ENCODE measurements around the gene EPHA5.

Gene EPHA5

GRCh38 chr4:65589921-65590320 is 80.4 kb downstream of the EPHA5 start:
- no peak for ATAC-seq (ENCODE audit: low read depth)
- Mint-ChIP-seq H3K27ac (no peak overlapping the region), H3K4me1 (no peaks in the 10 kb centered on the region)

DNA sequence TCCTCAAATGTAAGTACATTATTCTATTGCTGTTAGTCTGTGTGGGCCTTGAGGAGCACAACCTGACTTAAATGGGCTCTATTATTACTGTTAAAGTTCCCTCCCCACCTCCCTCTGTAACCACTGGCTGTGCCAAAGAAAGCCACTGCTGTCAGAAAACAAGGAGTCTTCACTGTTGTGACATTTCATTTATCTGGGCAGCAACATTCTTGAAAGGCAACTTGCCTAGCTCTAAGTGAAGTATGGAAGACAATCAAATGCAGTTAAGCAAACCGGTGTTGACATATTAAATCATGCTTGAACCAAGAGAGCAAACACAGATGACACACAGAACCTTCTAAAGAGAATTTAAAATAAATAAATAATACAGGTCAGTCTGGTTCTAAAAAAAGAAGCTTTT is 81.0 kb downstream of the EPHA5 start:
- DNase-seq (ENCODE audit: low spot score in 2 of 2) (no peak), ATAC-seq (ENCODE audit: low read depth) (no peak)
- no peaks in the 10 kb centered on the region for H3K9me3 Mint-ChIP-seq
- H3K27ac Mint-ChIP-seq, result no peak overlapping the region
- H3K36me3 Mint-ChIP-seq, result no peaks in the 10 kb centered on the region
- H3K27me3 Mint-ChIP-seq, result no peaks in the 10 kb centered on the region
- H3K4me1 Mint-ChIP-seq, result no peaks in the 10 kb centered on the region
- H3K4me3 Mint-ChIP-seq, result no peak overlapping the region

More at GRCh38 chr4:65589921-65590320, 80.4 kb downstream of the EPHA5 start:
- Mint-ChIP-seq H3K27me3 (no peaks in the 10 kb centered on the region), H3K4me3 (no peak overlapping the region), H3K9me3 (no peaks in the 10 kb centered on the region), H3K36me3 (no peaks in the 10 kb centered on the region)
- no peak for DNase-seq (ENCODE audit: low spot score in 2 of 2)

DNA sequence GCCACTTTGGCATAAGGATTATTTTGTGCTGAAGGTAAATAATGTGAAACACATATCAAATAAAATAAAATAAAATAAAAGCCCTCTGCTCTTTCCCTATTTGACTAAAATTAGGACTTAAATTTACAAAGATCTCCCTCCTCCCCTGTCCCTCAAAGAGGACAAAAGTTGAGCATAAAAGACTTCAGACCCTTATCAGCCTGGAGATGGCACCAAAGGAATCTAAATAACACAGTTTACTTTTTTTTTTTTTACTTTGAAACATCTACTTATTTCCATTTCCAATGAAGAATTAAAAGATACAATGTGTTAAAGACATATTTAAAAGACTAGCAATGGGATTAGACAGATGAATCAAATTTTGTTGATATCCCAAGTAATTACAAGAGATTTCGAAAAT is 89.7 kb downstream of the EPHA5 start:
- no peak for DNase-seq (ENCODE audit: low spot score in 2 of 2)
- H3K27me3 Mint-ChIP-seq, result no peaks in the 10 kb centered on the region
- H3K4me1 Mint-ChIP-seq, result no peaks in the 10 kb centered on the region
- H3K27ac Mint-ChIP-seq, result no peak overlapping the region
- no peak overlapping the region for H3K4me3 Mint-ChIP-seq
- no peaks in the 10 kb centered on the region for H3K36me3 Mint-ChIP-seq
- ATAC-seq (ENCODE audit: low read depth), result no peak
- no peaks in the 10 kb centered on the region for H3K9me3 Mint-ChIP-seq

GRCh38 chr4:65566473-65566872 is 103.8 kb downstream of the EPHA5 start:
- no peaks in the 10 kb centered on the region for H3K4me1 Mint-ChIP-seq
- no peak overlapping the region for H3K4me3 Mint-ChIP-seq
- no peaks in the 10 kb centered on the region for H3K27me3 Mint-ChIP-seq
- no peaks in the 10 kb centered on the region for H3K9me3 Mint-ChIP-seq
- ATAC-seq (ENCODE audit: low read depth) (no peak), DNase-seq (ENCODE audit: low spot score in 2 of 2) (no peak)
- no peaks in the 10 kb centered on the region for H3K36me3 Mint-ChIP-seq
- no peak overlapping the region for H3K27ac Mint-ChIP-seq

- DNase-seq (ENCODE audit: low spot score in 2 of 2) (no peak), ATAC-seq (ENCODE audit: low read depth) (no peak)
- no peak overlapping the region for H3K27ac Mint-ChIP-seq
- no peak overlapping the region for H3K4me3 Mint-ChIP-seq
- no peaks in the 10 kb centered on the region for H3K36me3 Mint-ChIP-seq
- H3K4me1 Mint-ChIP-seq, result no peaks in the 10 kb centered on the region
- no peaks in the 10 kb centered on the region for H3K9me3 Mint-ChIP-seq
- no peaks in the 10 kb centered on the region for H3K27me3 Mint-ChIP-seq
These were observed 109.1 kb downstream of the EPHA5 start for GRCh38 chr4:65561164-65561563.

DNA sequence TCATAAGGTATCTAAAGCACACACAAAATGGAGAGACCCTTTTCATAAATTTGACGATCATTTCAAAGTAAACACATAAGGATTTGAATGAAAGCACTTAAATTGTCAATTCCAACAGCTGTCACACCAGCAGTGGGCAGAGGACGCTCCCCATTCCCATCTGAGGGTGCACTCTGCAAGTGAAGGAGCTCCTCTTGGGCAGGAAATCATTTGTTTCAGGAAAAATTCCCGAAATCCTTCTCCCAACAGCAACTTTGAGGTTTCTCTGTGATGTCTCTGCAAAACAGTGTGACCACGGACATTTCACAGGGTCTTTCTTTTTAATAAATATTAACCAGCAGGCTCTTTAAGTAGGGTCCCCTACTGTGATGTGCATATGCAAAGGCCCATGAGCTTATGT is 111.0 kb downstream of the EPHA5 start:
- ATAC-seq (ENCODE audit: low read depth), result no peak
- Mint-ChIP-seq H3K4me1 (no peaks in the 10 kb centered on the region), H3K36me3 (no peaks in the 10 kb centered on the region), H3K9me3 (no peaks in the 10 kb centered on the region), H3K4me3 (no peak overlapping the region), H3K27me3 (no peaks in the 10 kb centered on the region), H3K27ac (no peak overlapping the region)
- no peak for DNase-seq (ENCODE audit: low spot score in 2 of 2)

GRCh38 chr4:65552057-65552456 is 118.2 kb downstream of the EPHA5 start:
- H3K36me3 Mint-ChIP-seq, result no peaks in the 10 kb centered on the region
- DNase-seq (ENCODE audit: low spot score in 2 of 2) (no peak), ATAC-seq (ENCODE audit: low read depth) (no peak)
- peaks cover 1% of the 10 kb centered on the region for H3K9me3 Mint-ChIP-seq
- no peaks in the 10 kb centered on the region for H3K4me1 Mint-ChIP-seq
- no peak overlapping the region for H3K27ac Mint-ChIP-seq
- no peak overlapping the region for H3K4me3 Mint-ChIP-seq
- no peaks in the 10 kb centered on the region for H3K27me3 Mint-ChIP-seq

- H3K27ac Mint-ChIP-seq, result no peak overlapping the region
- no peaks in the 10 kb centered on the region for H3K4me1 Mint-ChIP-seq
- H3K9me3 Mint-ChIP-seq, result peaks cover 1% of the 10 kb centered on the region
- ATAC-seq (ENCODE audit: low read depth), result no peak
- no peaks in the 10 kb centered on the region for H3K36me3 Mint-ChIP-seq
- no peak overlapping the region for H3K4me3 Mint-ChIP-seq
- no peaks in the 10 kb centered on the region for H3K27me3 Mint-ChIP-seq
- DNase-seq (ENCODE audit: low spot score in 2 of 2), result no peak
These were observed 119.8 kb downstream of the EPHA5 start for GRCh38 chr4:65550500-65550899.

- Mint-ChIP-seq H3K27me3 (no peaks in the 10 kb centered on the region), H3K36me3 (no peaks in the 10 kb centered on the region), H3K4me1 (no peaks in the 10 kb centered on the region), H3K9me3 (peaks cover 2% of the 10 kb centered on the region), H3K4me3 (no peak overlapping the region), H3K27ac (no peak overlapping the region)
- ATAC-seq (ENCODE audit: low read depth), result no peak
- DNase-seq (ENCODE audit: low spot score in 2 of 2), result no peak
These were observed 123.3 kb downstream of the EPHA5 start for GRCh38 chr4:65546882-65547416.

GRCh38 chr4:65538571-65538970 is 131.7 kb downstream of the EPHA5 start:
- H3K4me1 Mint-ChIP-seq, result no peaks in the 10 kb centered on the region
- H3K27me3 Mint-ChIP-seq, result no peaks in the 10 kb centered on the region
- ATAC-seq (ENCODE audit: low read depth) (no peak), DNase-seq (ENCODE audit: low spot score in 2 of 2) (no peak)
- no peak overlapping the region for H3K4me3 Mint-ChIP-seq
- H3K9me3 Mint-ChIP-seq, result peaks cover 3% of the 10 kb centered on the region
- no peaks in the 10 kb centered on the region for H3K36me3 Mint-ChIP-seq
- no peak overlapping the region for H3K27ac Mint-ChIP-seq

GRCh38 chr4:65535113-65535512 is 135.2 kb downstream of the EPHA5 start:
- Mint-ChIP-seq H3K9me3 (peaks cover 2% of the 10 kb centered on the region), H3K4me1 (no peaks in the 10 kb centered on the region), H3K27me3 (no peaks in the 10 kb centered on the region), H3K27ac (no peak overlapping the region), H3K4me3 (no peak overlapping the region), H3K36me3 (no peaks in the 10 kb centered on the region)
- DNase-seq (ENCODE audit: low spot score in 2 of 2) (no peak), ATAC-seq (ENCODE audit: low read depth) (no peak)

GRCh38 chr4:65521666-65522065 is 148.6 kb downstream of the EPHA5 start:
- DNase-seq (ENCODE audit: low spot score in 2 of 2), result no peak
- Mint-ChIP-seq H3K36me3 (no peaks in the 10 kb centered on the region), H3K4me1 (no peaks in the 10 kb centered on the region), H3K27me3 (no peaks in the 10 kb centered on the region), H3K27ac (no peak overlapping the region), H3K9me3 (no peaks in the 10 kb centered on the region), H3K4me3 (no peak overlapping the region)
- no peak for ATAC-seq (ENCODE audit: low read depth)

- no peak for DNase-seq (ENCODE audit: low spot score in 2 of 2)
- no peak for ATAC-seq (ENCODE audit: low read depth)
- no peaks in the 10 kb centered on the region for H3K36me3 Mint-ChIP-seq
- peaks cover 3% of the 10 kb centered on the region for H3K9me3 Mint-ChIP-seq
- no peak overlapping the region for H3K27ac Mint-ChIP-seq
- no peak overlapping the region for H3K4me3 Mint-ChIP-seq
- no peaks in the 10 kb centered on the region for H3K4me1 Mint-ChIP-seq
- no peaks in the 10 kb centered on the region for H3K27me3 Mint-ChIP-seq
These were observed 154.6 kb downstream of the EPHA5 start for GRCh38 chr4:65515646-65516045.

DNA sequence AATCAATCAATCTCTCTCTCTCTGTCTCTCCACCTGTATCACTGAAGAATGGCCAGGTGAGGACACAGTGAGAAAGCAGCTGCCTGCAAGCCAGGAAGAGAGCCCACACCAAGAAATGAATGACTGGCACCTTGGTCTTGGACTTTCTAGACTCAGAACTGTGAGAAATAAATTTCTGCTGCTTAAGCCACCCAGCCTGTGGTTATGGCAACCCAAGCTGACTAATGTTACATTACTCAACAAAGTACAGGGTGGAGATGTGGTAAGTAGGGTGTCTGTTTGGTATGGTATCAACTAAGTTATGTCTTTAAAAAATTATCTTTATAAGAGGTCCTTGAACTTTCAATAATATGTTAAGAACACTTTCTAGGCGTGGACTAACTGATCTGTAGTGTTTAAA is 159.3 kb downstream of the EPHA5 start:
- H3K4me3 Mint-ChIP-seq, result no peak overlapping the region
- ATAC-seq (ENCODE audit: low read depth), result no peak
- H3K4me1 Mint-ChIP-seq, result no peaks in the 10 kb centered on the region
- H3K9me3 Mint-ChIP-seq, result peaks cover 3% of the 10 kb centered on the region
- no peaks in the 10 kb centered on the region for H3K27me3 Mint-ChIP-seq
- H3K27ac Mint-ChIP-seq, result no peak overlapping the region
- no peaks in the 10 kb centered on the region for H3K36me3 Mint-ChIP-seq
- no peak for DNase-seq (ENCODE audit: low spot score in 2 of 2)

DNA sequence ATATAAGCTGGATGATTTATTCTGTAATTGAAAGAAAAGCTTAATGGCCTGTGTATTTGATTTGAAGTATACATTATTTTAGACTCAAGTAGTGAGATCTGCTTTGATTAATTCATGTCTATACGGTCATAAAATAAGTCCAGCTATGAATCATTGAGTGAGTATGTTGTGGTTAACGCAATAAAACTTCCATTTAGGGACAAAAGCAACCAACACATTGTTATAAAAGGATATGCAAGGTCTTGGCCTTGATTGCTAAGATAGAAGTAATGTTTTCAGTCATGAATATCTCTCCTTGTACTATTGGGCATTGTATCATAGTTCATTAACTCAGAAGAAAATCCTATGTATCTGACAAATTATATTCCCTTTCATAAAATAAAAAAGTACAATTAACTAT is 162.1 kb downstream of the EPHA5 start:
- no peak overlapping the region for H3K4me3 Mint-ChIP-seq
- no peaks in the 10 kb centered on the region for H3K36me3 Mint-ChIP-seq
- H3K27me3 Mint-ChIP-seq, result no peaks in the 10 kb centered on the region
- H3K9me3 Mint-ChIP-seq, result peaks cover 2% of the 10 kb centered on the region
- H3K4me1 Mint-ChIP-seq, result no peaks in the 10 kb centered on the region
- ATAC-seq (ENCODE audit: low read depth) (no peak), DNase-seq (ENCODE audit: low spot score in 2 of 2) (no peak)
- no peak overlapping the region for H3K27ac Mint-ChIP-seq
